ENCODE data around the gene RHBDD2.

DNA sequence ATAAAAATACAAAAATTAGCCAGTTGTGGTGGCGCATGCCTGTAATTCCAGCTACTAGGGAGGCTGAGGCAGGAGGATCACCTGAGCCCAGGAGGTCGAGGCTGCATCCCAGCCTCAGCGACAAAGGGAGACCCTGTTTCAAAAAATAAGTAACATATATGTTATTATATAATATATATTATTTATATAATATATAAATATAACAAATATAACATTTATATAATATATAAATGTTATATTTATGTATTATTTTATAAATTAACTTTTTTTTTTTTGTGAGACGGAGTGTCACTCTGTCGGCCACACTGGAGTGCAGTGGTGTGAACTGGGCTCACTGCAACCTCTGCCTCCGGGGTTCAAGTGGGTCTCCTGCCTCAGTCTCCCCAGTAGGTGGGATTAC, 34.6 kb downstream of the RHBDD2 start:
- TF ChIP-seq, protein P1, sequence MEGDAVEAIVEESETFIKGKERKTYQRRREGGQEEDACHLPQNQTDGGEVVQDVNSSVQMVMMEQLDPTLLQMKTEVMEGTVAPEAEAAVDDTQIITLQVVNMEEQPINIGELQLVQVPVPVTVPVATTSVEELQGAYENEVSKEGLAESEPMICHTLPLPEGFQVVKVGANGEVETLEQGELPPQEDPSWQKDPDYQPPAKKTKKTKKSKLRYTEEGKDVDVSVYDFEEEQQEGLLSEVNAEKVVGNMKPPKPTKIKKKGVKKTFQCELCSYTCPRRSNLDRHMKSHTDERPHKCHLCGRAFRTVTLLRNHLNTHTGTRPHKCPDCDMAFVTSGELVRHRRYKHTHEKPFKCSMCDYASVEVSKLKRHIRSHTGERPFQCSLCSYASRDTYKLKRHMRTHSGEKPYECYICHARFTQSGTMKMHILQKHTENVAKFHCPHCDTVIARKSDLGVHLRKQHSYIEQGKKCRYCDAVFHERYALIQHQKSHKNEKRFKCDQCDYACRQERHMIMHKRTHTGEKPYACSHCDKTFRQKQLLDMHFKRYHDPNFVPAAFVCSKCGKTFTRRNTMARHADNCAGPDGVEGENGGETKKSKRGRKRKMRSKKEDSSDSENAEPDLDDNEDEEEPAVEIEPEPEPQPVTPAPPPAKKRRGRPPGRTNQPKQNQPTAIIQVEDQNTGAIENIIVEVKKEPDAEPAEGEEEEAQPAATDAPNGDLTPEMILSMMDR (IDR thresholded peaks at IDR 0.05): no peak
- TF ChIP-seq POLR2AphosphoS5 (IDR thresholded peaks at IDR 0.05; ENCODE audit: low read depth, low read length): no peak
- TF ChIP-seq, protein P2, sequence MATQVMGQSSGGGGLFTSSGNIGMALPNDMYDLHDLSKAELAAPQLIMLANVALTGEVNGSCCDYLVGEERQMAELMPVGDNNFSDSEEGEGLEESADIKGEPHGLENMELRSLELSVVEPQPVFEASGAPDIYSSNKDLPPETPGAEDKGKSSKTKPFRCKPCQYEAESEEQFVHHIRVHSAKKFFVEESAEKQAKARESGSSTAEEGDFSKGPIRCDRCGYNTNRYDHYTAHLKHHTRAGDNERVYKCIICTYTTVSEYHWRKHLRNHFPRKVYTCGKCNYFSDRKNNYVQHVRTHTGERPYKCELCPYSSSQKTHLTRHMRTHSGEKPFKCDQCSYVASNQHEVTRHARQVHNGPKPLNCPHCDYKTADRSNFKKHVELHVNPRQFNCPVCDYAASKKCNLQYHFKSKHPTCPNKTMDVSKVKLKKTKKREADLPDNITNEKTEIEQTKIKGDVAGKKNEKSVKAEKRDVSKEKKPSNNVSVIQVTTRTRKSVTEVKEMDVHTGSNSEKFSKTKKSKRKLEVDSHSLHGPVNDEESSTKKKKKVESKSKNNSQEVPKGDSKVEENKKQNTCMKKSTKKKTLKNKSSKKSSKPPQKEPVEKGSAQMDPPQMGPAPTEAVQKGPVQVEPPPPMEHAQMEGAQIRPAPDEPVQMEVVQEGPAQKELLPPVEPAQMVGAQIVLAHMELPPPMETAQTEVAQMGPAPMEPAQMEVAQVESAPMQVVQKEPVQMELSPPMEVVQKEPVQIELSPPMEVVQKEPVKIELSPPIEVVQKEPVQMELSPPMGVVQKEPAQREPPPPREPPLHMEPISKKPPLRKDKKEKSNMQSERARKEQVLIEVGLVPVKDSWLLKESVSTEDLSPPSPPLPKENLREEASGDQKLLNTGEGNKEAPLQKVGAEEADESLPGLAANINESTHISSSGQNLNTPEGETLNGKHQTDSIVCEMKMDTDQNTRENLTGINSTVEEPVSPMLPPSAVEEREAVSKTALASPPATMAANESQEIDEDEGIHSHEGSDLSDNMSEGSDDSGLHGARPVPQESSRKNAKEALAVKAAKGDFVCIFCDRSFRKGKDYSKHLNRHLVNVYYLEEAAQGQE (IDR thresholded peaks at IDR 0.05; ENCODE audit: insufficient read depth in 1 of 2, low read depth in 2 of 2, low read length in 1 of 2): no peak
- no peak for TF ChIP-seq SIN3A (IDR thresholded peaks at IDR 0.05; ENCODE audit: borderline replicate concordance, insufficient read depth, low read depth, low read length)
